IMR-90 (cell line): ENCODE measurements around the gene SLC25A38. TPM values are rescaled to one million over a fixed set of nuclear protein-coding genes. Genes with fewer than 3 reads are reported as not detected.

Source experiments
- ATAC-seq: fragments of 200-7000 bp; cut with Tn5 transposase; 2 replicates; pipeline ENCODE4 v1.9.1; 2020; ENCODE audit warnings: low read depth, mild to moderate bottlenecking, moderate library complexity
- BruUV-seq: library from RNA; stranded (reverse); fragments of 400-500 nt; replicated peaks from 2 replicates; lab custom pipeline; 2021; lab: Mats Ljungman, UMichigan
- CTCF ChIA-PET: fragments of 300-600 bp; formaldehyde crosslinking; extraction: SDS; loops from one replicate; lab custom pipeline; 2021; ENCODE audit warnings: antibody characterized with exemption; lab: Yijun Ruan, JAX
- POLR2A ChIA-PET: fragments of 300-600 bp; sonication (Branson Sonifier 250); formaldehyde crosslinking; loops from one replicate; lab custom pipeline; 2022; ENCODE audit warnings: antibody characterized with exemption; ENCODE audit not compliant: unreplicated experiment; lab: Charles Lee
- DNase-seq: peaks from one replicate; pipeline ENCODE4 v3.0.0; 2013
- H2AFZ ChIP-seq: replicated peaks from 2 replicates; pipeline ENCODE3; 2013; ENCODE audit warnings: low read length, mild to moderate bottlenecking; ENCODE audit not compliant: poor library complexity
- H2AK5ac ChIP-seq: 2 replicates; pipeline ENCODE4 v1.6.1; 2013; ENCODE audit warnings: low read depth, low read length, inconsistent platforms
- H2AK9ac ChIP-seq: replicated peaks from 2 replicates; pipeline ENCODE3; 2013; ENCODE audit warnings: mild to moderate bottlenecking, low read depth, low read length, moderate library complexity; ENCODE audit not compliant: poor library complexity
- H2BK120ac ChIP-seq: 2 replicates; pipeline ENCODE4 v1.6.1; 2013; ENCODE audit warnings: low read depth, low read length, inconsistent platforms
- H2BK15ac ChIP-seq: 3 replicates; pipeline ENCODE4 v1.6.1; 2013; ENCODE audit warnings: low read depth, low read length, inconsistent platforms
- H2BK20ac ChIP-seq: 2 replicates; pipeline ENCODE4 v1.6.1; 2013; ENCODE audit warnings: low read depth, mild to moderate bottlenecking, inconsistent platforms, low read length, moderate library complexity
- H2BK5ac ChIP-seq: 2 replicates; pipeline ENCODE4 v1.6.1; 2013; ENCODE audit warnings: mild to moderate bottlenecking, low read depth, low read length, inconsistent platforms; ENCODE audit not compliant: poor library complexity, severe bottlenecking
- H3K14ac ChIP-seq: replicated peaks from 2 replicates; pipeline ENCODE4 v1.6.1; 2013; ENCODE audit warnings: low read depth, low read length, inconsistent platforms
- H3K18ac ChIP-seq: 2 replicates; pipeline ENCODE4 v1.6.1; 2013; ENCODE audit warnings: low read depth, low read length, control low read depth
- H3K23ac ChIP-seq: 2 replicates; pipeline ENCODE4 v1.6.1; 2013; ENCODE audit warnings: low read depth, low read length, inconsistent platforms
- H3K27ac ChIP-seq: 2 replicates; pipeline ENCODE4 v1.5.1; 2013; ENCODE audit warnings: mild to moderate bottlenecking, control low read depth, low read length; ENCODE audit not compliant: insufficient read depth
- H3K27me3 ChIP-seq: 2 replicates; pipeline ENCODE4 v1.6.1; 2013; ENCODE audit warnings: low read length; ENCODE audit not compliant: control insufficient read depth, insufficient read depth
- H3K36me3 ChIP-seq: 2 replicates; pipeline ENCODE4 v1.6.1; 2013; ENCODE audit warnings: low read length, mixed read lengths; ENCODE audit not compliant: control insufficient read depth, insufficient read depth
- H3K4ac ChIP-seq: 2 replicates; pipeline ENCODE4 v1.6.1; 2013; ENCODE audit warnings: low read depth, low read length, inconsistent platforms
- H3K4me1 ChIP-seq: 2 replicates; pipeline ENCODE4 v1.6.1; 2013; ENCODE audit warnings: low read length, mixed read lengths; ENCODE audit not compliant: control insufficient read depth, insufficient read depth
- H3K4me2 ChIP-seq: 2 replicates; pipeline ENCODE4 v1.6.1; 2013; ENCODE audit warnings: low read depth, mild to moderate bottlenecking, control low read depth, low read length, moderate library complexity
- H3K4me3 ChIP-seq: 2 replicates; pipeline ENCODE4 v1.5.1; 2013; ENCODE audit warnings: low read depth, mild to moderate bottlenecking, control low read depth, low read length, moderate library complexity; ENCODE audit not compliant: insufficient read depth
- H3K56ac ChIP-seq: 2 replicates; pipeline ENCODE4 v1.6.1; 2013; ENCODE audit warnings: low read length, inconsistent platforms; ENCODE audit not compliant: insufficient read depth; ENCODE audit errors: extremely low read depth
- H3K79me1 ChIP-seq, 2 experiments: 2 replicates each; pipeline ENCODE4 v1.6.1; 2013; ENCODE audit warnings: low read length in 2 of 2, inconsistent platforms in 1 of 2, low read depth in 1 of 2
- H3K9ac ChIP-seq: 2 replicates; pipeline ENCODE4 v1.6.1; 2013; ENCODE audit warnings: low read depth, low read length, control low read depth
- H3K9me1 ChIP-seq: 2 replicates; pipeline ENCODE4 v1.6.1; 2013; ENCODE audit warnings: low read length, inconsistent platforms; ENCODE audit not compliant: insufficient read depth
- H3K9me3 ChIP-seq: 2 replicates; pipeline ENCODE4 v1.6.1; 2013; ENCODE audit warnings: low read length; ENCODE audit not compliant: control insufficient read depth, insufficient read depth
- H4K20me1 ChIP-seq: 2 replicates; pipeline ENCODE4 v1.6.1; 2013; ENCODE audit warnings: low read length, inconsistent platforms; ENCODE audit not compliant: insufficient read depth
- H4K5ac ChIP-seq: 2 replicates; pipeline ENCODE4 v1.6.1; 2013; ENCODE audit warnings: mild to moderate bottlenecking, low read depth, low read length, control low read depth
- H4K8ac ChIP-seq, 2 experiments: 2 replicates each; pipeline ENCODE4 v1.6.1; 2013; ENCODE audit warnings: low read depth in 2 of 2, low read length in 2 of 2, control low read depth in 1 of 2, inconsistent platforms in 1 of 2
- H4K91ac ChIP-seq: 2 replicates; pipeline ENCODE4 v1.6.1; 2013; ENCODE audit warnings: low read depth, low read length, inconsistent platforms; ENCODE audit not compliant: insufficient read depth
- CTCF ChIP-seq: conservative IDR thresholded peaks from 2 replicates; pipeline ENCODE4 v1.5.1; 2012; ENCODE audit warnings: mild to moderate bottlenecking, low read depth, low read length, improper control_type of control experiment
- RCOR1 ChIP-seq: IDR thresholded peaks from 2 replicates; pipeline ENCODE4 v1.6.1; 2012; ENCODE audit warnings: mild to moderate bottlenecking, low read length, improper control_type of control experiment; ENCODE audit not compliant: insufficient replicate concordance
- USF2 ChIP-seq: fragments of 150-350 bp; IDR thresholded peaks from 2 replicates; pipeline ENCODE4 v1.6.1; 2017; ENCODE audit warnings: mild to moderate bottlenecking, antibody characterized with exemption, low read length, low read depth
- WGBS, 2 experiments: methylation state at CpG; one replicate each; pipeline versions ENCODE4 v1.1.5 to v1.1.7; 2013; ENCODE audit warnings: missing lambda C conversion rate in 2 of 2; ENCODE audit not compliant: insufficient read length in 1 of 2; ENCODE audit errors: extremely low coverage in 2 of 2; 5-methylcytosine and 5-hydroxymethylcytosine counted together
- dilution Hi-C: fragments of 300-500 bp; cut with HindIII; formaldehyde crosslinking; loops from one replicate; pipeline ENCODE4 v1.14.3; 2018; ENCODE audit warnings: low sequenced_read_pairs; ENCODE audit not compliant: unreplicated experiment
- in situ Hi-C: fragments of 300-500 bp; cut with MboI; formaldehyde crosslinking; loops from 3 replicates; pipeline ENCODE4 v1.14.3; 2019; ENCODE audit warnings: low sequenced_read_pairs, inconsistent platforms, mixed read lengths
- intact Hi-C: fragments of 100-400 bp; cut with micrococcal nuclease; formaldehyde crosslinking; loops from 2 replicates; pipeline ENCODE4 v1.10.0; 2022
- polyA plus RNA-seq, 3 experiments: library from polyadenylated mRNA; depleted of rRNA; stranded (reverse); fragments of >200 nt; gene quantifications; 2 replicates each; pipeline ENCODE4 v1.2.3, GENCODE V29; 2012; ENCODE audit warnings: low replicate concordance in 1 of 3
- total RNA-seq: library from RNA; depleted of rRNA; stranded (reverse); fragments of >200 nt; gene quantifications from 2 replicates; pipeline ENCODE4 v1.2.3, GENCODE V29; 2012

Gene SLC25A38
- total and polyA plus RNA-seq, 2 of the 4 experiments (the other 2 are of a cell fraction), result 17.4 to 22.6 TPM

- no TSS peak for BruUV-seq
- POLR2A ChIA-PET, result no interaction called here
- Histone ChIP-seq H3K27ac (no peak overlapping the region), H3K9ac (no peak overlapping the region), H3K14ac (no peak overlapping the region), H2BK5ac (no peak overlapping the region), H3K36me3 (no peaks in the 10 kb centered on the region), H4K91ac (no peak overlapping the region), H3K56ac (no peak overlapping the region), H3K4ac (no peak overlapping the region), H2BK120ac (no peak overlapping the region), H3K4me3 (no peak overlapping the region), H3K18ac (no peak overlapping the region), H3K4me2 (no peak overlapping the region), H2AFZ (no peak overlapping the region), H3K27me3 (no peaks in the 10 kb centered on the region; the same call in 1 of the 2 replicates), H2BK20ac (no peak overlapping the region), H2BK15ac (no peak overlapping the region), H3K79me1 (no peaks in the 10 kb centered on the region), H2AK9ac (no peak overlapping the region), H3K9me3 (no peaks in the 10 kb centered on the region), H4K5ac (no peak overlapping the region), H4K20me1 (no peaks in the 10 kb centered on the region), H4K8ac (no peak overlapping the region), H3K9me1 (no peaks in the 10 kb centered on the region), H3K4me1 (no peaks in the 10 kb centered on the region), H2AK5ac (no peak overlapping the region), H3K23ac (no peak overlapping the region)
- WGBS, 2 experiments, result no CpG with 5 or more reads among the region's 3 CpGs
- CTCF ChIA-PET, result no interaction called here
- ATAC-seq (no peak), DNase-seq (no peak)
- dilution Hi-C loops, result no loop called here
- no peak for TF ChIP-seq USF2
- no peak for TF ChIP-seq RCOR1
- TF ChIP-seq CTCF, result no peak
- intact Hi-C loops, result no loop called here
- in situ Hi-C loops, result no loop called here
These were observed 34.1 kb upstream of the SLC25A38 start for GRCh38 chr3:39349080-39349479.
